NK-92 (cell line): ENCODE data around the gene CCDC3.

Experiments used
- DNase-seq: peaks from one replicate; lab custom pipeline; 2025; ENCODE audit not compliant: unreplicated experiment; lab: John Stamatoyannopoulos, UW

CCDC3 gene

DNA sequence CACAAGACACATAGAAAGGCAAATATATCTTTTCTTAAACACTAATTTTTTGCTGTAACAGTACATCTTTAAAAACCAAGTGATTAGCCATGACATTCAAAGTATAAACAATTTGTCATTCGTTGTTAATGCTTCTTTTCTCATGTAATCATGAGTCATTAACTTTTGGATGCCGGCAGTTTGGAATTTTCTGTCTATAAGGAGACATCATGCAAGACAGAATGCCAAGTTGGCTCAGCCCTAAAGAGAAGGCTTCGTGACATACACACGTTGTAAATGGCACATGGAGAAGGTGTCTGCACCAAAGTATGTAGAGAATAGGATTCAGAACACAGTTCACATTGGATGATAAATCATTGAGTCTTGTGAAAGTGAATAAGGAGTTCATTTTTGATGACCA, 35.9 kb downstream of the CCDC3 start:
- DNase-seq = no peak

DNA sequence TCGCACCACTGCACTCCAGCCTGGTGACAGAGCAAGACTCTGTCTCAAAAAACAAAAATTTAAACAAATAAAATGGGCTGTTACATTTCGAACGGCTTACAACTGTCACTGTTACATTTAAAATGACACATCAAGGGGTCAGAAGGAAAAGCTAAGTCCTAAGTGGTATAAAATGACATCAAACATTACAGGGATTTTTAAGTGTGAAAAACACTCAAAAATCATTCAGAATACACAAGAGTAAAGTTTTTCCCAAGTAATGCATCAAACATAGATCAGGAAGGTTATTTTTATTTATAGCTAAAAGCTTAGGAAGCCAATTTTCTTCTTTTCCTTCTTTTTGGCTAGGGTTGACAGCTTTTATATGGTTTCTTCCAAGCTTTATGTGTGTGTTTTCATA, 39.0 kb downstream of the CCDC3 start:
- no peak for DNase-seq

DNA sequence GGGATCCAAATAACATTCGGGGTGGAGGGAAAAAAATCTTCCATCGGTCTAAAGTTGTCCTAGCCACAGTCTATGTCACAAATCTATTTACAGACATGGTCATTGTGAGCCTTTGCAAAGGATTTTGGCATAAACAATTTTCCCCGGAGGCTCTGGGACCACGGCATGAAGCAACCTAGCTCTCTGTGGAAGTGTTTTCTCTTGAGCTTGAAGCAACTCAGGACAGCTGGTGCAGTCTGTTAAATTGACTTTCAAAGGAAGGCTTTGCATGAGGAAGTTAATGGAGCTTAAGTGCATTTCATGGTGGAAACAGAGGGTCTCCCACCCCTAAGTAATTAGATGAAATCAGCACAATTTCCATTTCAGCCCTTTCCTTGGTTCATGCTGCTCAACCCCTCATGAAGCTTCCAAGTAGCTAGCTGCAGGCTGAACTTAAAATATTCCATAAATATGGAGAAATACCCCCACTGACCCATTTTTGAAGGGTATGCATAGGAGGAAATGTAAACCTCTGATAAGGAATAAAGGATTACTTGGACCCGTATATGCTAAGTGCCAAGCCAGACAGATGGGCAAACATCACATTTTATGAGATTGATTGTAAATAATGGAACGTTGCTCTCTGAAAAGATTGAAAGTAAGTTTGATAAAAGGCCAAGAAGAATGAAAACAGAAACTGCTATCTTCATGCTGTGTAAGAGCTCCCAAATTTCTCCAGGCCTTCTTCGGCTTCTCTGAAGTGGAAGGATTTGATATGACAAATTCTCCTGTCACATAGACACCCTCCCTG, 39.9 kb downstream of the CCDC3 start:
- no peak for DNase-seq

DNA sequence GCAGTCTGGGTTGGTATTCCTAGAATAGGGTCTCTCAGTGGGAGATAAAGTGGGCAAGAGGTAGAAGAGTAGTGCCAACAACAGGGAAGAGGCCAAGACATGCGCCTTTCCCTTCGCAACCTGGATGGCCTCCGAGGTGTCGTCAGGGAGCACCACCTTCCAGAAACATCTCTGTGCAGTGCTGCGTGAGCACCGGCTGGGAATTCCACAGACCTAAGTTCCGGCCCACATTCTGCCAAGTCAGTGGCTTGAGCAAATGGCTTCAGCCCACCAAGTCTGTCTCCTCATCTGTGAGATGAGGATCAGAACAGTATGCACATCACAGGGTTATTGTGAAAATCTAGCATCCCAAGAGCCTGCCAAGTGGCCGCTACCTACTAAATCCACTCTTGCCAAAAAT, 40.6 kb downstream of the CCDC3 start:
- no peak for DNase-seq

DNA sequence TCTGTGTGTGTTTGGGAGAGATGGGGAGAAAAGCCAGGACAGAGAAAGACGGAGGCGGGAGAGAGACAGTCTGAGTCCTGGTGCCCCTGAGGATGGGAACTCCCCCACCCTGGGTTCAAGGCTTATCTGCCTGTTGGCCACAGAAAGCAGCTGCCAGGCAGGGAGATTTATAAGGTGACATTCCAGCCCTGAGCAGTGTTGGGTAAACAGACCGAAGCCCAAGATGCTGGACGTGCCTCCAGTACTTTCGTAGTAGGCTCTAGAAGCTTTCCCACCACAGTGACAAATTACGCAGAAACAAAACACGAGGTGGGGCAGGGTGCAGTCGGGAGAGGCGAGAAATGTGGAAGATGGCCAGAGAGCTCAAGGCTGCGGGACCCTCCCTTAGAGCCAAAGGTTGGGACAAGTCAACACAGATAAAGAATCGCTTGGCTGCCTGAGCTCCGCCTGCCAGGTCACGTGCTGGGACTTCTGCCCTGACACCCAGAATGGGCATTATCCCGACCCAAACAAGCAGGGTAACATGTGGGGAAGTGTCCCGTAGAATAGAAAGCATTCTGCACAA, 41.1 kb downstream of the CCDC3 start:
- no peak for DNase-seq

DNA sequence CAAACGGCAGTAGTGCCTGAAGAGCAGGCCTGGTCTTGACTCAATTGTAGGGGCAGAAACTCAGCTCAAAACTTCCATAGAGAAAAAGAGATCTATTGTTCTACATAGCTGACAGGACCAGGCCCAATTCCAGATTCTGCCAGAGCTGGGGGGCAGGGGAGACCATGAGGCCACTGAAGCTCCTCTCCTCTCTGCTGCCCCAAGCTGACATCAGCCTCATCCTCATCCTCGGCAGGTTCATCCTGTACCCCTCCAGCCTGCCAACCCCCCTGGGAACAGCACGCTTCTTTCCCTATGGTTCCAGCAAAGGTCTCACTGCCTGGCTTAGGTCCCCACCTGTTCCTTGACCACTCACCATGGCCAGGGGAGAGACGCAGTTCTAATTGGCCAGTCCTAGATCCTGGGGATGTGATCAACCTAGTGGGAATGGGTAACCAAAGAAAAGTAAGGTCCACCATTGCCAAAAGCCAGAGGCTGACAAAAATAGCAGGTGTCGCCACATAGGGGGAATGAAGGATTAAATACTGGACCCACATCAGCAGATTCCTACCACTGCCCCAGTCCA, 42.9 kb downstream of the CCDC3 start:
- DNase-seq = no peak

DNA sequence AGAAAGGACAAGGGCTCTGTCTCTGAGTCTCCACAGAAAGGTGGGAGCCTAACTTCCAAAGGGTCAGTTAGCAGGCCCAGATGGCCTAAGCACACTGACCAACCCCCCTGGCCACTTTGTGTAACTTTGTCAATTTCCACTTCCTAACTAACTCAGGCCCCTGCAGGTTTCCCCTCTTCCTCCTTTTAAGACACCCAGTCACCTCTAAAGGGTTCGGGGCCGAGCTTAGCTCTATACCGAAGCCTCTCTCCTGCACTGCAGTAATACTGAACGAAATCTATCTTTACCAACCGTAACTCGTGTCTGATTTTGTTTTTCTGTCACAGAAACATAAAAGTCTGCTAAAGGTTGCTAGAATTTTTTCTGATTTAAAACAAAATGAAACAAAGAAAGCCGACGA, 44.4 kb downstream of the CCDC3 start:
- DNase-seq = no peak

DNA sequence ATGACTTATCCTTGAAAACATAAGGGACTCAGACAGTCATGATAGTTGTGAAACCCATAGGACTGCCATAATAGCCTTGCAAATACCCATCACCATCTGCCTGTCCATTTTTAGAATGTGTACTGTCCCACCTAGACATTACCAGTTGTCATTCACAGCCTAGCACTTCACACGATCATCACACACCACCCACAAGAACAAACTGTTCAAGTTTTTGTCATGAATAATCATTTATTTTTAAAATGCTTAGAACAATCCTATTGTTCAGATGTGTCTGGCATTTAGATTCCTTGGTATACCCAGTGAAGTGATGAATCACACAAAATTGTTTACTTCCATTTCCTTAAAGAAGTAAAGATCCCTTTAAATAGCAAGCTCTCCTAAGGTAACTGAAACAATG, 46.6 kb downstream of the CCDC3 start:
- DNase-seq = no peak

DNA sequence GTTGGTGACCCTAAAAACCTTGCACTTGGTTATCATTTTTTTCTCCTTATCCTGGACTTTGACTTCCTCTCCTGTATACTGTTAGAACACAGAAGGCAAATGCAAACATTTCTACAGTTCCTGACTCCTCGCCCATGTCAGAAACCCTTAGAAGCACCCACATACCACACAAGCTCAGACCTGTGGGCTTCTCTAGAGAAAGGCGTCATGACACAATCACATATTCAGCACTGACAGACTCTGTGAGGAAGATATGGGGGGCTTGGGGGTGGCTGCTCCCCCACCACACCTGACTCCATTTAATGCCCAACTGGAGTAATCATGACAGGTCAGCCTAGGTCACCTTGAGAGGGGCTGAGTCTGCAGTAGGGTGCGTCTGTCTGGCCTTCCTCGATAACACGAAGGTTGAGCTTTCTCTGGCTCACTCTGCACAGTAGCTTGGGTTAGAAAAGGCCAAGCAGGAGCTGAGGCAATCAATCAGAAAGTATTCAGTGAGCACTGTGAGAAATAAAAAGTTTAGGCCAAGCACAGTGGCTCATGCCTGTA, 50.9 kb downstream of the CCDC3 start:
- DNase-seq = no peak

DNA sequence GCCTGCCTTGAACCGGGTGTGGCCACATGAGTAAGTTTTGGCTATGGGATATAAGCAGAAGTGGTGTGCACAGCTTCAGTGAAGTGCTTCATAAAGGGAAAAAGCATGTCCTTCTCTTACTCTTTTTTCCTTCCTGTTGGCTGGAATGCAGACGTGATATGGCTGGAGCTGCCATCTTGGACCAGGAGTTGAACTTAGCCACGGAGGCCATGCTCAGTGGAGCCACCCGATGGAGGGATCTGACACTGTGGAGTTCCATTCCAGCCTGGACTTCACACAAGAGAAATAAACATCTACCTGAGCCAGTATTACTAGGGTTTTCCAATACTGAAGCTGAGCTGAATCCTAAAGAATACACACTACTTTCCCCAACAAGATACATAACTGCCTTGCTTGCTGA, 52.3 kb downstream of the CCDC3 start:
- no peak for DNase-seq

DNA sequence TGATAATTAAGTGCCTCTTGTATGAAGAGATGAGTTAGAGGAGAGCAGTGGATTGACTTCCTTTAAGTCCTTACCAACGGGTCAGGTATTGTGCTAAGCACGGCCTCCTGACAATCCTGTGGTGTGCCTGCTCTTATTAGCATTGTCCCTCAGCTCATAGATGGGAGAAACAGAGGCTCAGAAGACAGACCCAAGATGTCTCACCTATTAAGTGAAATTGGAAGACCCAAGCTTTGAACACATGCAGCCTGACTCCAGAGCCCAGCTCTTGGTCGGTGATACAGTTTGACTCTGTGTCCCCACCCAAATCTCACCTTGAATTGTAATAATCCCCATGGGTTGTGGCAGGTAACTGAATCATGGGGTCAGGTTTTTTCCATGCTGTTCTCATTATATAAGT, 53.8 kb downstream of the CCDC3 start:
- DNase-seq = no peak

DNA sequence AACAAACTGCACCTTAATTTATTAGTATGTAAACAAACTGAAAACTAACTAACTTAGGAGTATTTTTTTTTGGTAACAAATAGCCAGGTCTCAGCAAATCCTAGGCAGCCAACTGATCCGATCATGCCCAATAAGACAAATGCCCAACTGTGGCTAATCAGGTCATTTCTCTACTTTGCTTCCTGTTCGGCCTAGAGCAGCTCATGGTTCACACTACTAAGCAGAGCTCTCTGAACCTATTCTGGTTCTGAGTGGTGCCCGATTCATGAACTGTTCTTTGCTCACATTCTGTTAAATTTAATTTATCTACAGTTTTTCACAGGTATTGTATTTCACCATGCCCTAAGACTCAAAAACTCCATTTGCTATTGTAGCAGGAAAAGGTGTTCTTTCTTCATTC, 55.1 kb downstream of the CCDC3 start:
- no peak for DNase-seq

DNA sequence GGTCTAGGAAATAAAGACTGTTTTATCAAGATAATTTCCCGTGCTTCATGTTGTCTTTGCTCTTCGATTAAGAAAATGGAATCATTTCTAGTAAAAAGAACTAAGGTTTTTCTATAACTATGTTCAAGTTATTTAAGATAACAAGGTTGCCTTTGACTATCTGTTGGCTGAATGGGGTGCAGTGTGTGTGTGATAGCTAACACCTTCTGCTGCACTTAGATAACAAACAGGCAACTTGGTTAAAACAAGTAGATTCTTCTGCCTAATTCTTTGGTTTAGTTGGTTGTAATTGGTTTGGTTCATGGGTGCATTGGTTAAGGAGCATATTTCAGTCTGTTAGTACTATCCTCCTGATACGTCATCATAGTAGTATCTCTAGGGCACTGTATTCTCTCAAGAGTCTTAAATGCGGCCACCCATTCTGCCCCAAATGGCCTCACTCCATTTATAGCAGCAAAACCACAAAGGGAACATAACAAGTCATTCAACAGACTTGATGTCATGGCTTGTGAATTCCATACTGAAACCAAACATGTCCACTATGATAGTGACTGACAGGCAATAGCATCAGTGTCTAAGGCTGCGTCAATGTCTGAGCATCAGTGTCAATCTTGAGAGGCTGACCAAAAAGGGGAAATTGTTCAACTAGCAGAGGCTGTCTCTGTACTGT, 55.7 kb downstream of the CCDC3 start:
- no peak for DNase-seq

DNA sequence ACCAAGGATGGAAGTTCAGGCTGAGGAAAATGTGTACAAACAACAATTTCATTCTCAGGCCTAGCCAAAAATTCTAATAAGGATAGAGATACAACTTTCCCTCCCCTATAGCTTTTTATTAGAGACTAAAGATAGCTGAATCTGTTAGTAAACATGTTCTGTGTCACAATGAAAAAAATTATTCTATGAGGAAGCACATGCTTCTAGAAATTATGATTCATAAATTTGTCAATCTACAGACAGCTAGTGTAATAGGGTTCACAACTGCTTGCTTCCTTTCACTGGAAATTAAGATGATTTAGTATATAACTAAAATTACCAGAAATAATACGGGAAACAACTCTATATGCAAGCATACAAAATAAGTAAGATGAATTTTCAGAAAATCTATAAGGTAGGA, 56.6 kb downstream of the CCDC3 start:
- DNase-seq = no peak

DNA sequence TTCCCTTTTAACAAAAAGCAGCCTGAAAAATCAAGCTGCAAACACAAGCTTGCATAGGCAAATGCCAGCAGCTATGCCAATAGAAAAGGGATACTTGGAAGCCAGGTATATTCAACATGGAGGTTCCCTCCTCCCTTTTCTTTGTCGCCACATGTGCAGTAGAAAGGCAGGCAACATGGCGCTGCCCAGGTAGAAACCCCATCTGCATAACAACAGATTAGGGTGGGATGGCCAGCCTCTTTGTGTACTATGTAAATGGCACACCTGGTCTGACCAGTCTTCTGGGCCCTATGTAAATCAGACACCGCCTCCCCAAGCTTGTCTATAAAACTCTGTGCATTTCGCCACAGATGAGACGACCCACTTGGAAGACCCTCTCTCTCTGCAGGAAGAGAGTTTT, 58.1 kb downstream of the CCDC3 start:
- no peak for DNase-seq

DNA sequence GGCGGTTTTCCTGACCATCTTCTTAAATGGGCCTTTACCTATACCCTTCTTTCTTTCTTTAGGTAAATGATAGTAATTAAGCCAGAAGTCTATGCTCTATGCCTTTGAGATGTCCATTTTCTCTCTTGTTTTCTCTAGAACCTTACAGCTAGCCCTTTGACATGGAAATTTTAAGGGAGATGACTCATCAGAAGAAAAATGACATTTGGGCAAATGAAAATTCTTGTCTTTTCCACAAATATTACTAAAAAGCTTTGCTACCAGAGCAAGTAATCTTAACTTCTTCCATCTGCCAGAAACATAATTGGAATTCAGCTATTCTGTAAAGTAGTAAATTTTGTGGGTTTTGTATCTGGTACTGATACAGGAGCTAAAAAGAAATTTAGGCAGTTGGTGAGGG, 59.5 kb downstream of the CCDC3 start:
- no peak for DNase-seq

DNA sequence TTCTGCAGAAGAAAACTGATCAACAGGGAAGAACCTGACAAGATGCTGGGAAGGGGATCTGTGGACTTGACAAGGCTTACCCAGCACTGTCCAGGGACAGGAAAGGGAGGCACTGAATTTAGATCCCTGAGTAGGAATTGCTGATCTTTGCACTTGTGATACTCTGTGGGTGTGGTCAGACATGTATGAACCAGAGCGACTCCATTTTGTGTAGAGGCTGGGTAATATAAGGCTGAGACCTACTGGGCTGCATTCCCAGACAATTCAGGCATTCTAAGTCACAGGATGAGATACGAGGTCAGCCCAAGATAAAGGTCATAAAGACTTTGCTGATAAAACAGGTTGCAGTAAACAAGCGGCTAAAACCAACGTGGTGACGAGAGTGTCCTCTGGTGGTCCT, 60.7 kb downstream of the CCDC3 start:
- DNase-seq = no peak

DNA sequence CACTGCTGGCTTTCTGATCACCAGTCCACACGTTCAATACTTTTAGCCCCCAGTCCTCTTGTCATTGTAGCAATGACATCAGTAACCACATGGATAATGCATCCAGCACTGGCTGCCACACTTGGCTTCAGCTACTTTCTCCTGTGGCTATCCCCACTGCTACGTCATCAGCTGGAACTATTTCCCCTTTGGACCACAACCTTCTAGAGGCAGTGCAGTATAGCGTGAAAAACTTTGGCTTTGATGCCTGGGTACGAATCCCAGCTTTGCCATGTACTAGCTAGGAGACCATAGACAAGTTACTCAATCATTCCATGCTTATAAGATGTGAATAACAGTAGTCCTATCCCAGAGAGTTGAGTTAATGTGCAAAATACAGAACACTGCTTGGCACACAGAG, 63.2 kb downstream of the CCDC3 start:
- no peak for DNase-seq

DNA sequence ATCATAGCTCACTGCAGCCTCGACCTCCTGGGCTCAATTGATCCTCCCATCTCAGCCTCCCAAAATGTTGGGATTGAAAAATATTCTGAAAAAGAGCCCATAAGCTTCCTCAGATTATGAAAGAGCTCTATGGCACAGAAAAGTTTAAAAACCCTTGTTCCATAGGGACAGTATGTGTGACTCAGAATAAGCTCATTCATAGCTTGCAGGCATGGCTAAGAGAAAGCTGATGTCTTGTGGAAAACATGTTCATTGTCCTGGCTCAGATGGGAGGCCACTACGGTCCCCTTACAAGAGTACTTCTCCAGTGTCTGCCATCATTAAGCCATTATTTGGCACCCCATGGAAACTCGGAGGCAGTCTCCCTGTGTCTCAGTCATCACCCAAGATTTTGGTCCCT, 64.0 kb downstream of the CCDC3 start:
- no peak for DNase-seq

DNA sequence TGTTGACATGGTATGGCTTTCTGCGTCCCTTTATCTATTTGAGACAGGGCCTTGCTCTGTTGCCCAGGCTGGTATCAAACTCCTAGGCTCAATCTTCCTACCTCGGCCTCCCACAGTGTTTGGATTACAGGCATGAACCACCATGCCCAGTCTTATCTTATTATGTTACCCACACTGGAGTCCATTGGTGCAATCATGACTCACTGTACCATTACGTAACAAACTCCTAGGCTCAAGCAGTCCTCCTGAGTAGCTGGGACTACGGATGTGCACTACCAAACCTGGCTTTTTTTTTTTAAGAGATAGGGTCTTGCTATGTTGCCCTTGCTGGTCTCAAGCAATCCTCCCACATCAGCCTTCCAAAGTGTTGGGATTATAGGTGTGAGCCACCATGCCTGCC, 66.7 kb downstream of the CCDC3 start:
- DNase-seq = no peak

DNA sequence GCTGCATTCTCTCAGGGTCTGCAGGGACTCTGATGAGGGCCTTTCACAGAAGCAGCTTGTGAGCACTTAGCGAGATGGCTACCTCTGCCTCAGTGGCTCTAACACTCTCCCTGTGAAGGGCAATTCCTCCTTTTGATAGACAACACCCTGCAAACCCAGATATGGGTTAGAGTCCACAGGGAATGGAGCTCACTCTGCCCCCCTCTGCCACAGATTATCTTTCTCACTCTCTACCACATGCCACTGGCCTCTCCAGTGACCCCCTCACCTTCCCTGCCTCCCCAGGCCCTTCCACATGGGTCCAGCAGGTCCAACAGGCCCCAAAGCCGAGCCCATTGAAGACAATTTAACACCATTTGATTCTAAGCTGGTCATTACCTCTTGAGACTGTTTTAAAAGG, 72.1 kb downstream of the CCDC3 start:
- DNase-seq = no peak

DNA sequence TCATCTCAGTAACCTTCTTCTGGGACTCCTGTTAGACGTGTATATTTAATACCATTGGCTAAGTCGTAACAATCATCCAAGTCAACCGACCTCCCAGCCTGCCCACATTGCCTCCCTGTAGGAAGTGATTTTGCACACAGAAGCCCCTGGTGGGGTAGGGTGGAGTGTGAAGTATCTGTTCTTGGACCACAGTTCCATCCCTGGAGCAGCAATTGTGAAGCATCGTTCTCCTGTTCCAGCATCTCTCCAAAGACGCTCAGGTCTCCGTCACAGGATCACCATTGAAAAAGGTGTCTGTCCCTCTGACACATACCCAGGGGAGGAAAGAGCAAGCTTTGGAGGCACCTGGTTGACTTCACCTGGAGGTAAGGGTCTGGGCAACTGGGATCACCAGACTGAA, 72.9 kb downstream of the CCDC3 start:
- no peak for DNase-seq
